Activated CD8-positive, alpha-beta memory T cell treated with anti-CD3 and anti-CD28 coated beads for 24 hours (primary cell): ENCODE data around the gene CHDH.

ENCODE experiments used
- DNase-seq: peaks from one replicate; pipeline ENCODE4 v3.0.0-alpha.2; 2020

Gene CHDH

DNA sequence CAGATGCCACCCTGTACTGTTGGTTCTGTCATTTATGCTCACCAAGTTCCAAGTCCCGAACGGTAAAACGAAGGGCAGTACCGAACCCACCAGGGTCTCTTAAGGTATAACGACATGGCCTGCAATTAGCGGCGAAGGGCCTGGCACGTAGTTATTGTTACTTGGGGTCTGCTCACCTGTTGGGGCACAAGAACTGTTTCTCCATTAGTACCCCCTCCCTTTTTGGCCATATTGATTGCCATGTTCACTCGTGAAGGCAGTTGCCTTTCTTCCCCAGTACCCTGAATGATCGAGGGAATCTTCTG, 584 bp upstream of the CHDH start:
- DNase-seq = no peak

- no peak for DNase-seq
These were observed 412 bp downstream of the CHDH start for GRCh38 chr3:53845881-53846133.

DNA sequence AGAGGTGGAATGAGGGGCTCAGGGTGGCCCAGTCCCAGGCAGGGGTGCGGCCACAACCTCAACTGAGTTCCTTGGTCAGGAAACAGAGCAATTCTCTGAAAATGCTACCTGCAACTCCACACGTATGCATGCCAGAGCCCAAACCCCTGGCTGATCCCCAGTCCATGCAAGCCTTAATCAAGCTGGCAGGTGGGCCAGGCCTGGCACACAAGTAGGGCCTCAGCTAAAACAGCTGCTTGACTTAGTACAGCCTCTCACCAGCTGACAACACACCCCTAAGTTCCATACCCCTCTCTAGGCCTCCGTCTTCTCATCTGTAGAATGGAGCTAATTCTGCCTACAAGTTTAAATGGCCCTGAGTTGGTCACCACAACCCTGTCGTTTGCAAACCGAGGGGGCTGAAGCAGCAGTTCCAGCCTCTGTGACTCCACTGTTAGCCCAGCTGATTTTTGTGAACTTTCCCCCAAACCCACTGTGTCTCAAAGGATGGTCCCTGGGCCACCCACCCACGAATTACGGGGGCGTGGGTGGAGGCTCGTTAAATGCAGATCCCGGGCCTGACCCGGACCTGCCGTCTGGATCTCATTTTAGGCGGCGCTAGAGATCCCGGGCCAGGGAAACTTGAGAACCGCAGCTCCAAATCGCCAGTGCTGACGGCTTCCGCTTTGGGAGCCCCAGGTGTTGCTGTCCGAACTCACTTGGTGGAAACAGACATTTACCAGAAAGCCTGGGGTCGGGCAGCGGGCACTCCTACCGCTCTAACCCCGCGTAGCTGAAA, 927 bp downstream of the CHDH start:
- no peak for DNase-seq

DNA sequence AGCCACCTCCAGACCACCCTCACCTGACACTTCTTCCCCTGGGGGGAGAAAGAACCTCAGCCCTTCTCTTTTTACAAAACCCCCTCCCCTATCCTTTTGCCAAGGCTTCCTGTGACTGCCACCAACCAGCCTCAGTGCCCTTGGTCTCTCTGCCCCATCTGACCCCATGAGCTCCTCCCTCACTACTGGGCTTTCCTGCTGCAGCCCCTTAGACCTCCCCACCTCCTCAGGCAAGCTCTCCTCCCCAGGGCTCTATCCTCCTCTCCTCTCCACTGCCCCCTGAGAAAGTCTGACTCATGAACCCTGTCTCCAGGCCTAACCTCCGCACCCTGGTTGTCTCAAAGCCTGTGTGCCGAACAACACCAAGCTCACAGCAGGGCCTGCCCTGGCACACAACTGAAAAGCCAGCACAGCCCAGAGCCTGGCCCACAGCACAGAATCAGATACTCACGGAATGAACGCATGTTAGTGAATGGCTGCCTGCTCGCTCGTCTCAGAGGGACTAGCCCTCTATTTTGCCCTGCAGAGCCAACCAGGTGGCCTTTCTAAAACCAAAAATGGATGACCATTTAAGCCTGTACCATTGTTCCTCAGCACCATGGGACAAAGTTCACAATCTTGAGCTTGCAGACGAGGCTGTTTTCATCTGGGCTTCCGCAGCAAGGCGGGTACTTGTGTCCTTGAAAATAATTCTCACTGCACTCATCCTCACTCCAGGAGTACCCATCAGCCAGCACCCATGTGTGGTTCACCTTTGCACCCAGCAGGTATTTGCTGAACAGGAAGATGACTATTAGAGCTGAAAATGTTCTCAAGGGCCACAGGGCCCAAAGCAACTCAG, 1.7 kb downstream of the CHDH start:
- no peak for DNase-seq

DNA sequence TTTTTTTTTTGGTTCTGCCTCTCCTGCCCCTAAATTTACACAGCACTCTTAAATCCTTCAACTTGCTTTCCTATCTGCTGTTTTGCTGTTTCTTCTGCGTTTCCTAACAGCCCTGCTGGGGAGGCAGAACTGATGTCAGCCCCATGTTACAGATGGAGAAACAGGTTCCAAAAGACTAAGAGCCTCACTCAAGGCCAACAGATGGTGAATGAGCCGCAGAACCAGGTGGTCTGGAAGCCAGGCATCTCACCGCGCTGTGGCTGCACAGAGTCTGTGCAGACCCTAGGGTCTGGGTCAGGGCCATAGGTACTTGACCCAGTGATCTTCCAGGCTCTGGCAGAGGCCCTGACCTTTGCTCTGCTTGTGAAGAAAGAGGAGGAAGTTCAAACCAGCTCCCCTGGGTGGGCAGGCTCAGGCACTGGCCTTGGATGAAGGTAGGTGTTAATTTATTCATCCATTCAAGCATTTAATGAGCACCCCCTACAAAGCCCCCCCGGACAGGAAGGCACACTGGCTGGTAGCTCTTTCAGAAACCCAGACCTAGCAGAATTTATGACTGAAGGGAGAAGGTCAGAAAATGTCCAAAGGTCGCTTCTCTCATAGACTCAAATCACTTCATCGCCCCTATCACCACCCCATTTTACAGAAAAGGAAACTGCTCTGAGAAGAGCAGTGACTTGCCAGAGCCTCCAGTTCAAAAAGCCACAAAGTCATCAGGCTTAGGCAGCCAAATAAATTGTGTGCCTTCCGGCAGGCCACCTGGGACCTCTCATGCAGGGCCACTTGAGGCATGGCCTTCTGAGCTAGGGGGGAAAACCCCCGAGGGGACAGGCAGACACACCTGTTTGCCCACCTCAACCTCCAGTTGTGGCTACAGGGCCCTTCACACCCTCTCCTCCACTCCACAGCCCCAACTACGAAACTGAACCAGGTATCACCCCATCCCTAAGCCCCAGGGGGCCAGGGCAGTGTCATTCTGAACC, 2.7 kb downstream of the CHDH start:
- DNase-seq = no peak

GRCh38 chr3:53842436-53843194, 3.6 kb downstream of the CHDH start:
- DNase-seq = no peak

DNA sequence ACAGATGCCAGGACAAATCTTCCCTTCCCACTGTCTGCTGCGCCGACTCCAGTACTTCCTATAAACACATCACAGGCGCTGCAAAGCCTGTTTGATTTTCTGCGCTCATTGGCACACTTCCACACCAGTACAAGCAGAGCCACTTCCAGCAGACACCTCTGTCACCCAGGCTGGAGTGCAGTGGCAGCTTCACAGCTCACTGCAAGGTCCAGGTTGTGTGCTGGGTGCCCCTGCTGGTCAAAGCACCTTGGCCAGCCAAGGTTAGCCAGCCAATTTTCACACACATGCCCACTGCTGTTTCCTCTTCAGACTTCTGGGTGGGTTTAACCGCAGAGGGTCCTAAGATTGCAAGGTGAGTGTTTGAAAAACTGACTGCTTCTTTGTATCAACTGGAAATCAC, 4.9 kb downstream of the CHDH start:
- DNase-seq = no peak

DNA sequence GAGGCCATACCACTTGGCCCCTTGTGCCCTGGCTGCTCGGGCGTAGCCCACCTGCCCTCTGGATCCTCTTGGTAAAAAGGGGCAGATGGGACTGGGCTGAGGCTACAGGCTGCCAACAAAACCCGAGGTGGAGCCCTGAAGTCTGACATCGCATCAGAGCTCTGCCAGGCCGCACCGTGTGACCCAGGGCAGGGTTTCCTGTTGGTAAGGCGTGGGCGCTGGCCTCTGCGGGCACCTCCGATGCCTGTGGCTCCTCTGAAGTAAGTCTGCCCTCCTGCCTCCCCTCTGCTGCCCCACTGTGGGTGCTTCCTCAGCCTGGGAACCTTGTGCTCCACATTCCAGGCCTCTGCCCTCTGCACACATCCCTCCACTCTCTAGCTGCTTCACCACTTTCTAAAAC, 8.9 kb downstream of the CHDH start:
- no peak for DNase-seq

DNA sequence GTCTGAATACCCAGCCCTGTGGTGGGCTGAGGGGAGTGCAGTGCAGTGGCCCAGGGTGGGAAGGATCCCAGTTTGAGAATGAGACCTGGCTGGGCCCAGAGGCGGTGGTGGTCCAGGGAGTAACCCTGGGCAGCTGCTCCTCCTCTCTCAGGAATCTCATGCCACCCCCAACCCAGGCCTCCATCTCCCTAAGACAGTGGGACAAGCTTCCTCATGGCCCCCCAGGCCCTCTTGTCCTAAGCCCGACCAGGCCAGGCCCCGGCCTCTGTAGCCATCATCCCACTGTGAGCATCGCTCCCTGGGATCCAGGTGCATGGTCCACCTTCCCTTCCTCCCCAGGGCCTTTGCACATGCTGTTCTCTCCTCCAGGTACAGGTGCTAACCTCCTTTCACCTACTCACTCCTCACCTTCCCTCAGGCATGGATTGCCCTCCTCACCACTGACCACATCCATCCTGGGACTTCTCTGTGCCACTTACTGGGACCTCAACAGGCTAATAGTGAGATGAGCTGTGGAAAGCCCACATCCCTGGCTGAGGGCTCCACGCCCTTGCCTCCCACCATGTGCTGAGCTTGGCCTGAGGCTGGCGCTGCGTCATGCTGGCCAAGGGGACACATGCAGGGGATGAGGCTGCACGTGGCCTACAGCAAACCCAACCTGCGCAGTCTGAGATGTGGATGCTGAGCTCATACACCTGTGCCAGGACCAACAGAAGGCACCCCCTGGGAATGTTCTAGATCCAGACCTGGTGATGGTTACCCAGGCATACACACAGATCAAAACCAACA, 9.9 kb downstream of the CHDH start:
- no peak for DNase-seq

DNA sequence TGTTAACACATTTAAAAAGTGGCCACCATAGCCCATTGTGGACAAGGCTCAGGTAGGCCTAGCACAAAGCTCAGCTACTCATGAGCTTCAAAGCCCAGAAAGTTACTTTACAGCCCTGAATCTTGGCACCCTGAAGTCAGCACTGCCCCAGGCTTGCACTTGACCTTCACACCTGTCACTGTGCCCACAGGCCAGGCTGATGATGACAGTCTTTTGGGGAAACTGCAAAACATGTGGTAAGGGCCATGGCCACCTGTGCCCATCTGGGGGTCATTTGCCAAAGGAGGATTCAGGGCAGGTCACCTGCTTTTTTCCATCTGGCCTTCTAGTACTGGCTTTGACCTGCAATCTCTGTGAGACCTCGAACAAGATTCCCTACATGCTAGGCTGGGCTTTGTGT, 11.0 kb downstream of the CHDH start:
- no peak for DNase-seq

DNA sequence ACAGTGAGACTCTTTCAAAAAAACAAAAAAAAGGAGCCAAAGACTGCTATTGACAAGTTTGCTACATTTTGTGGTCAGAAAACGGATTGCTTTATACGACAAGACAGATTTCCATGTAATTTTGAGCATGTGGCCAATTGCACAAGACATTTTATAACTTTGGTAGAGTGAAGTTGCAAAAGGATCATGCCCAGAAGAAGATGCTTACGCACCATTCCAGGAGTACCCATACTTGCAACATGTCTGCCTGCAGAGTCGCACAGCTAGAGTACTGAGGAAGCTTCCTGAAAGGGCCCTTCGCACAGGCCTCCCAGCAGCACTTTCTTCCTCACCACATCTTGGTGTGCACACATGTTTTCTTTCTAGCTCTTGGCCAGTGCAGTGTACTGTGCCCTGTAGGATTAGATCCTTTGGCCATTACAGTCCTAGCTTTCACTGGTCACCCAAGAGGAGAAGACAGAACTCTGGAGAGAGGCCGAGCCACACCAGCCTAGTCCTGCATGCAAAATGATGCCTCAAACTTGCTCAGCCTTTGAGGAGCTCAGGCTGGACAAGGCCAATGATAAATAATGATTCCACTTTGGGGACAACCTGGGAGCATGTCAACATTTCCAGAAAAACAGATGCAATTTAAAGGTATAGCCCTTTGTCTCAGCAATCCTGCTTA, 11.7 kb downstream of the CHDH start:
- no peak for DNase-seq

DNA sequence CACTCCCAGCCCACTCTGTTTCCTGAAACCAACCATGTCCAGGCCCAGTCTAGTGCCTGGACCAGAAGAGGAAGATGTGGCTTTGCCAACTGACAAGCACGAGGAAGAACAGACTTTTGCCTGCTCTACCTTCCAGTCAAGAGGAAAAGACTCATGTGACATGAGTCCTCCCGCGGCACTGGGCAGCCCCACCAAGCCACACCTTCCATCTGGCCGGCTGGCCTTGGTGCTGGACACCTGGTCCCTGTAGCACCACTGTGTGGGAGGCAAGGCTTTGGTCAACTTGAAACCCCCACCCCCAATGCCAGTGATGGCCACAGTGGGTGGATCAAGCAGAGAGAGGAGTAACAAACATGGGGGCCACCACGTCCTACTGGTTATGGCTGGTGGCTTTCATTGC, 12.5 kb downstream of the CHDH start:
- no peak for DNase-seq

DNA sequence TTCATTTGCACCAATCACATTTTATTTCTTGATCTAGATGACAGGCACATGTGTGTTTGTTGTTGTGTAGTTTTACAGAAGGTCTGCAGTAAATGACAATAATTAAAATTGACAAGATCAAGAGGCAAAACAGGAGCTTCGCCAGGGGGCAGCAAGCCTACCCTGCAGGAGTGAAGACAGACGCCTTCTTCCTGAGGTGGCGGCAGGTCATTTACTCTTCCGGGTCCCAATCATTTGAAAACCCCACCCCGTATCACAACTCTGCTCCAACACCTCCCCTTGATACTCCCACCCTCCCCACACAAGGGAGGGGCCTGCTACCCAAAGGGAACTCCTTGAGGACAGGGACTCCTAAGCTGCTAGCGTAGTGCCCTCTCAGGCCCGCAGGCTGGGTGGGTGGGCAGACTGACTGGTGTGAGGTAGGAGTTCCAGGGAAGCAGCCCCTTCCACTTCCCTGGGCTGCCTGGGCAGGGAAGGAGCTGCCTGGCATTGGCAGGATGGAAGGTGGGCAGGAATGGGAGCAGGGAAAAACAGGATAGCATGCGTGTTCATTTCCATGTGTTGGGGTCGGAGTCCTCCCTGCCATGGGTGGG, 13.1 kb downstream of the CHDH start:
- no peak for DNase-seq

GRCh38 chr3:53830944-53831343, 15.3 kb downstream of the CHDH start:
- DNase-seq = no peak

DNA sequence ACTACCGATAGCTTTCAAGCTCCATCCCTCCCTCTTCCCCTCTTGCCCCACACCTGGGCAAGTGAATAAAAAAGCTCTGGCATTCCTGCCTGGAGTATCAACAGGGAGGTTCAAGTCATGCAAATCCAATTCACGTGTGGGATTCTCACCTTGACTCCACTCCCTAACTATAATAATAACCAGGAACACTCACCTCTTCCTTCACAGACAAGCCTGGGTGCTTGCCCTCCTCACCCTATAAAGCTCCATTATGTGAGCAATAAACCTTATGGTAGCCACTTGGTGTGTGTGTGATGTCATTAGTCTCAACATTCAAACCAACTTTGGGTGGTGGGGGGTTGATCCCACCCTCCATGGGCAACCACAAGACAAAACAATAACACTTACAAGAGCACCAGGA, 16.6 kb downstream of the CHDH start:
- DNase-seq = no peak

DNA sequence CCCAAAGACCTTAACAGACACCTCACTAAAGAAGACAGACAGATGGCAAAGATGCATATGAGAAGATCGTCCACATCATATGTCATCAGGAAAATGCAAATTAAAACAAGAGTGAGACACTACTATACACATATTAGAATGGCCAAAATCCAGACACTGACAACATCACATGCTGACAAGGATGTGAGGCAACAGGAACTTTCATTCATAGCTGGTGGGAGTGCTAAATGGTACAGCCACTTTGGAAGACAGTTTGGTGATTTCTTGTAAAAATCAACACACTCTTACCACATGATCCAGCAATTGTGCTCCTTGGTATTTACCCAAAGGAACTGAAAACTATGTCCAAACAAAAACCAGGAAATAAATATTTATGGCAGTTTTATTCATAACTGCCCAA, 17.6 kb downstream of the CHDH start:
- DNase-seq = no peak

GRCh38 chr3:53826048-53826447, 20.2 kb downstream of the CHDH start:
- DNase-seq = no peak

DNA sequence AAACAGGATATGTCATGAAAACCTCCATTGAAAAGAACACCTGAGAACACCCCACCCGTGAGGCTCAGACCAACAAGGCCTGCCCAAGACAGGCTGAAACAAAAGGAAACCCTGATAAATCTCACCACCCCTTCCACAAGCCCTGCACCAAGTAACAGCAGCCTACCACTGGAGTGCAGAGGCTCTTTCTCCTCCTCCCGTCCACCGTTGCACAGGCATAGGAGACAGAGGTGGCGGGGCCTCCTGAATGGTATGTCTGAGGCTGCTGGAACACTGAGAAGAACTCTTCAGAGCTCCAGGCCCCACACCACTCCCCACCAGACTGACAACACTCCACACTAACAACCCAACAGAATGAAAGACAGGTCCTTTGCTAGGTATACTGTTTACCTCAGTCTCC, 21.4 kb downstream of the CHDH start:
- no peak for DNase-seq

- DNase-seq = no peak
These were observed 22.1 kb downstream of the CHDH start for GRCh38 chr3:53823956-53824657.
